Measurements from ENCODE around the gene DNAH7.

DNA sequence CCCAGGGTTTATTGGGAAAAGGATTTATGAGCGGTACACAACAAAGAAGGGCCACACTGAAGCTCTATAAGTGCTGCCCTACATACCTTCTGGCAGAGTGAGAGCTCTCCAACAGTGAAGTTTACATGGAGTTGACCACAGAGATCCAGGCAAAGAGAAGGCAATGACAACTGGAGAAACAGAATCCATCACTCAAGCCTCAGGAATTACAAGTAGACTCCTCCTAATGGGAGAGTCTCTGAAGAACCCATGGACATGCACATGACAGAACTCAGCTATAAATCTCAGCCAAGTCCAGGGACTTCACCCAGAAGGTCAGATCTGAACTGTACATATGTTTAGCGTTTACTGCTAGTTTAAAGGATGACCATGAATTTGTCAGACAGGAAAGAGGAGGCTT lies 164.7 kb downstream of the DNAH7 start:
- TF ChIP-seq, protein P1, sequence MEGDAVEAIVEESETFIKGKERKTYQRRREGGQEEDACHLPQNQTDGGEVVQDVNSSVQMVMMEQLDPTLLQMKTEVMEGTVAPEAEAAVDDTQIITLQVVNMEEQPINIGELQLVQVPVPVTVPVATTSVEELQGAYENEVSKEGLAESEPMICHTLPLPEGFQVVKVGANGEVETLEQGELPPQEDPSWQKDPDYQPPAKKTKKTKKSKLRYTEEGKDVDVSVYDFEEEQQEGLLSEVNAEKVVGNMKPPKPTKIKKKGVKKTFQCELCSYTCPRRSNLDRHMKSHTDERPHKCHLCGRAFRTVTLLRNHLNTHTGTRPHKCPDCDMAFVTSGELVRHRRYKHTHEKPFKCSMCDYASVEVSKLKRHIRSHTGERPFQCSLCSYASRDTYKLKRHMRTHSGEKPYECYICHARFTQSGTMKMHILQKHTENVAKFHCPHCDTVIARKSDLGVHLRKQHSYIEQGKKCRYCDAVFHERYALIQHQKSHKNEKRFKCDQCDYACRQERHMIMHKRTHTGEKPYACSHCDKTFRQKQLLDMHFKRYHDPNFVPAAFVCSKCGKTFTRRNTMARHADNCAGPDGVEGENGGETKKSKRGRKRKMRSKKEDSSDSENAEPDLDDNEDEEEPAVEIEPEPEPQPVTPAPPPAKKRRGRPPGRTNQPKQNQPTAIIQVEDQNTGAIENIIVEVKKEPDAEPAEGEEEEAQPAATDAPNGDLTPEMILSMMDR (IDR thresholded peaks at IDR 0.05): no peak
- no peak for TF ChIP-seq POLR2A (IDR thresholded peaks at IDR 0.05)
